IPS-15b (cell line): ENCODE data around the gene IGSF10.
"Not testable (repeated sequence)": the region's sequence is repeated elsewhere in the genome, so short reads cannot be mapped to it uniquely, and the experiment has no call there.

Source experiments
- H3K27me3 ChIP-seq: one replicate; pipeline ENCODE4 v1.6.1; 2013; ENCODE audit warnings: low read length; ENCODE audit not compliant: control insufficient read depth, insufficient read depth
- H3K36me3 ChIP-seq: one replicate; pipeline ENCODE4 v1.6.1; 2013; ENCODE audit warnings: low read length; ENCODE audit not compliant: control insufficient read depth, insufficient read depth
- H3K4me1 ChIP-seq: one replicate; pipeline ENCODE4 v1.6.1; 2013; ENCODE audit warnings: mild to moderate bottlenecking, low read length; ENCODE audit not compliant: control insufficient read depth, insufficient read depth
- H3K4me3 ChIP-seq: one replicate; pipeline ENCODE4 v1.5.1; 2013; ENCODE audit warnings: low read depth, low read length
- H3K9ac ChIP-seq: one replicate; pipeline ENCODE4 v1.6.1; 2013; ENCODE audit warnings: low read depth, mild to moderate bottlenecking, low read length
- H3K9me3 ChIP-seq: one replicate; pipeline ENCODE4 v1.6.1; 2013; ENCODE audit warnings: mild to moderate bottlenecking, low read length; ENCODE audit not compliant: control insufficient read depth, insufficient read depth

IGSF10 gene

GRCh38 chr3:151460774-151461450 lies at the start of gene IGSF10:
IGSF10 (minus strand) TSS chr3:151461061; CDS start chr3:151458709, 2,352 bp downstream.
- no peak within 1 kb of the TSS for H3K9ac ChIP-seq
- peak within 1 kb of the TSS; percentile 50 for H3K4me3 ChIP-seq
- H3K36me3 ChIP-seq: no peaks in the 10 kb centered on the region
- H3K9me3 ChIP-seq: no peaks in the 10 kb centered on the region
- peaks cover 7% of the 10 kb centered on the region for H3K27me3 ChIP-seq
- no peaks in the 10 kb centered on the region for H3K4me1 ChIP-seq

GRCh38 chr3:151509468-151510135 lies 48.7 kb upstream of the IGSF10 start:
- peaks cover 10% of the 10 kb centered on the region for H3K9me3 ChIP-seq
- not testable (repeated sequence) for H3K27me3 ChIP-seq, H3K4me3 ChIP-seq, H3K4me1 ChIP-seq, H3K36me3 ChIP-seq, H3K9ac ChIP-seq

DNA sequence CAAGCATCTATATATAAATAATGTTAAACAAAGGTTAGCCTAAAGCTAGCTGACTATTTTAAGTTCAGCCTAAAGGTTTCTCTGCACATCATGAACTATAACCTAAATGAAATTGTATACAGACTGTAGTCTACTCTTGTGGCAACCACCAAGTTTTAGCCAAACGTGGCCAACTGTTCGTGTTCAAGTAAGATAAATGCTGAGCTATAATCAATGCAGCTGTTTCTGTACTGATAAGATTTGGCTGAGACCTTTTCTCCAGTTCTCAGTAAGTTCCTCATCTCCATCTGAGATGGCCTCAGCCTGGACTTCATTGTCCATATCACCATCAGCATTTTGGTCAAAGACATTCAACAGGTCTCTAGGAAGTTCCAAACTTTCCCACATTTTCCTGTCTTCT lies 43.7 kb upstream of the IGSF10 start:
- no peaks in the 10 kb centered on the region for H3K27me3 ChIP-seq
- H3K36me3 ChIP-seq: no peaks in the 10 kb centered on the region
- H3K4me1 ChIP-seq: peaks cover 5% of the 10 kb centered on the region
- H3K9me3 ChIP-seq: peaks cover 7% of the 10 kb centered on the region
- no peak overlapping the region for H3K4me3 ChIP-seq
- no peak overlapping the region for H3K9ac ChIP-seq

GRCh38 chr3:151503074-151503473 lies 42.2 kb upstream of the IGSF10 start:
- Histone ChIP-seq H3K36me3 (no peaks in the 10 kb centered on the region), H3K4me3 (no peak overlapping the region)

DNA sequence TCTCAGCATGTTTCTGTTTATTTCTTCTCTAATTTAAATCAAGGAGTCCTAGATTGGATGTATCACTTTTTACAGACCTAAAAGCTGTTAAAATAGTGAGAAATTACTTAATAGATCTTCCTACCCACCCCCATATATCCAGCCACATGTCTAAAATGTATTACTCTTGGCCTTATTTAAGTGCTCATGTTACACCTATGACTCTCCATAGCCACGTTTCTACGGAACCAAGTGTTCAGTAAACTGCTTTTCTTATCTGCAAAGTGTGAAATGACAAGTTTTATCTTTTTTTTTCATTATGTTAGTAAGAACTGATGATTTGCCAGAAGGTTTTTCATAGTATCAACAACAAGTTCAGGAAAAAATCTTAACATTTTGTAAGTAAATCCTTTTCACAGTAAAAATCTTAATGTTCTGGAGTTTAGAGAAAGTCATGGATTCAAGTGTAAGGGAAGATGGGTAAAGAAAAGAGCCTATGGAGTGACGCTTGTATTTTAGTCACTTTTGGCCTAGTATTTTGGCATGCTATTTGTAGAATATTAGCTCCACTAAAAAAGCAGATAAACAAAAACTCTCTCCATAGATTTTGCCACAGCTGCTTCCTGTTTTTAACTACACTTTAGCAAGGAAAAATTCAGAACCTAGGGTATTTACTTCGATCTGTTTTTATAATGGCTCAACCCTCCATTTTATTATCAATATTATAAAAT lies 41.2 kb upstream of the IGSF10 start:
- H3K4me1 ChIP-seq: peaks cover 5% of the 10 kb centered on the region
- no peaks in the 10 kb centered on the region for H3K27me3 ChIP-seq
- H3K9ac ChIP-seq: no peak overlapping the region
- no peak overlapping the region for H3K4me3 ChIP-seq
- no peaks in the 10 kb centered on the region for H3K9me3 ChIP-seq
- no peaks in the 10 kb centered on the region for H3K36me3 ChIP-seq

More at GRCh38 chr3:151503074-151503473, 42.2 kb upstream of the IGSF10 start:
- H3K9me3 ChIP-seq: no peaks in the 10 kb centered on the region
- H3K27me3 ChIP-seq: no peaks in the 10 kb centered on the region
- H3K9ac ChIP-seq: no peak overlapping the region
- peaks cover 5% of the 10 kb centered on the region for H3K4me1 ChIP-seq

DNA sequence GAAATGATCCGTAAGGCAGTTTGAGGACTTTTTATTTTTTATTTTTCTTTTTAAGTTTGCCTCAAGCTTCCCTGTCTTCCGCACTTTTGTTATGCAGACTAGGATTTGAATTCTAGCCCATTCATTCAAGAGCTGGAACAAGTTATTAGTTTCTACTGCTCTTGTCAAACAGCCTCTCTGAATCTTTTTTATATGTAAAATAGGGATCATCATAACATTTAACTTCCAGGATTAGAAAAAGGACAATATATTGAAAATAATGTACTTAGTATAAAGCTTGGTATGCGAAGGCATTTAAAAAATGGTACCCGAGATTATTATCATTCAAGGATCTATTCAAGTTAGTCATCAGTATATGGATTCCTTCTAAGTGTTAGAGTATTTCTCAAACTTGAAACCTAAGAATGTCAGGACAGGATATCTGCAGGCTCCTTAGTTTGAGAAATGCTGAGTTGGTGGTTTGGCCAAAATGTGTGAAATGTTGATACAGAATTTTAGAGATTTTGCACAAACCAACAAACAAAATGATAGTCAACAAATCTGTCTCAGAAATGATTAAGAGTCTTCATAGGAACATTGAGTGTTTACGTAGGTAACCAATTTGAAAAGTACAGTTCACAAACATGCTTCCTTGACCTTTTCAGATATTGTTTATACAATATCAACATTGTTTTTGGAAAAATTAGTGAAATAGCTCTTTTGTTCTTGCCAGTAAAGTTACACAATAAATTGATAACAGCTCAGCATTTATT lies 40.5 kb upstream of the IGSF10 start:
- Histone ChIP-seq H3K9me3 (no peaks in the 10 kb centered on the region), H3K4me1 (peaks cover 5% of the 10 kb centered on the region), H3K9ac (no peak overlapping the region)

DNA sequence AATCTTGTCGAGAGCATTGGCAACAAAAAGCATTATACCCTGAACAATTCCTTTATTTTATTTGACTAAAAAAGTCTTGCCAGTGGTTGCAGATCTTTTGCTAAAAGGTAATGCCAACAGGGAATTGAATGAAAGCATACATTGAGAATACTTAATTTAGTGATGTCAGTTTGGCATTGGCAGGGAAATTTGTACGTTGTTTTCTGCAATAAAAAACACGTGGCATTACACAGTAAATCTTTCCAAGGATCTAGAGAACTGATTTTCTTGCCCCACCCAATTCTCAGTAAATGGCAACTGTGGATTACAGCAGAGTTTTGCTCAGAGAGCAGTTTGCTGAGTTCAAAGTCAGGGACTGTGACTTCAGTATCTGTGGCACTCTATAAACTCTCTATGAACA lies 38.3 kb upstream of the IGSF10 start:
- H3K9me3 ChIP-seq: no peaks in the 10 kb centered on the region
- no peak overlapping the region for H3K4me3 ChIP-seq
- no peaks in the 10 kb centered on the region for H3K36me3 ChIP-seq
- peaks cover 5% of the 10 kb centered on the region for H3K4me1 ChIP-seq
- H3K27me3 ChIP-seq: no peaks in the 10 kb centered on the region
- no peak overlapping the region for H3K9ac ChIP-seq

More for the DNA sequence above, 40.5 kb upstream of the IGSF10 start:
- no peaks in the 10 kb centered on the region for H3K36me3 ChIP-seq
- H3K27me3 ChIP-seq: no peaks in the 10 kb centered on the region
- H3K4me3 ChIP-seq: no peak overlapping the region

- Histone ChIP-seq H3K27me3 (no peaks in the 10 kb centered on the region), H3K4me3 (no peak overlapping the region), H3K36me3 (no peaks in the 10 kb centered on the region), H3K9me3 (no peaks in the 10 kb centered on the region), H3K4me1 (no peaks in the 10 kb centered on the region), H3K9ac (no peak overlapping the region)
These were observed 30.7 kb upstream of the IGSF10 start for GRCh38 chr3:151491525-151491924.

GRCh38 chr3:151487833-151488232 lies 27.0 kb upstream of the IGSF10 start:
- H3K36me3 ChIP-seq, H3K4me1 ChIP-seq, H3K9ac ChIP-seq, H3K4me3 ChIP-seq, H3K9me3 ChIP-seq, H3K27me3 ChIP-seq: not testable (repeated sequence)

GRCh38 chr3:151483961-151484520 lies 23.2 kb upstream of the IGSF10 start:
- Histone ChIP-seq H3K9ac (no peak overlapping the region), H3K27me3 (no peaks in the 10 kb centered on the region), H3K36me3 (no peaks in the 10 kb centered on the region), H3K4me1 (no peaks in the 10 kb centered on the region), H3K9me3 (no peaks in the 10 kb centered on the region), H3K4me3 (no peak overlapping the region)

GRCh38 chr3:151483488-151483887 lies 22.6 kb upstream of the IGSF10 start:
- Histone ChIP-seq H3K4me3 (no peak overlapping the region), H3K4me1 (no peaks in the 10 kb centered on the region), H3K36me3 (no peaks in the 10 kb centered on the region), H3K9ac (no peak overlapping the region), H3K27me3 (no peaks in the 10 kb centered on the region), H3K9me3 (no peaks in the 10 kb centered on the region)
